Measurements from ENCODE around the gene CBARP. TPM values are rescaled to one million over a fixed set of nuclear protein-coding genes. Genes with fewer than 3 reads are reported as not detected.

CBARP gene
- total and polyA plus RNA-seq, 9 of the 15 experiments (the other 6 are each of a cell fraction or from before 2014, with no cell fraction given) = 0.03 to 8.9 (median 1.2) TPM; not detected in 1

DNA sequence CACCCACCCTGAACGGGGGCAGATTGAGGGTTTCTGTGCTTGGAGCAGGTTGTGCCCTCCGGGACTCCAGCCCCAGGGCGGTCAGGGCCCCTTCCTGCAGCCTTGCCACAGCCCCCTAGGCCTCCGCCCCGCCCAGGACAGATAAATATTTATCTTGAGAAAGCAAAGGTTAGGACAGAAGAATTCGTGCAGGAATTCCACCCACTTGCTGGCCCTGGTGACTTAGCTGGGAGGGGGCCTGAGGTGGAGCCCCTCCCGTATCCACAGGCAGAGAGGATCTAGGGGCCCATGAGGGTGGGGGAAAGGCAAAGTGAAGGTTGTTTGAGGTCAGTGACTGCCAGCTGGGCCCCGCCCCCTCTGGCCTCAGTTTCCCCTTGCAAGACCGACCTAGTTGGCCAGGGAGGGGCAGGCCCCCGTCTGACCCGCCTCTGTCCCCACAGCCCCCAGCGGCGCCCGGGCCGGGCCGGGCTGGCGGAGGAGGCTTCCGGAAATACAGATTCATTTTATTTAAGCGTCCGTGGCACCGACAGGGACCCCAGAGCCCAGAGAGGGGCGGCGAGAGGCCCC is 15.8 kb upstream of the CBARP start (continued):
- TF ChIP-seq ZNF311 (CRISPR knock-in tag; IDR thresholded peaks at IDR 0.05) (no peak), TEAD1 (CRISPR knock-in tag; IDR thresholded peaks at IDR 0.05) (0 out of 4 replicates have a peak, but pooled peaks of 1 of the 2 experiments have one; percentile 19), RCOR1 (IDR thresholded peaks at IDR 0.05; ENCODE audit: borderline replicate concordance in 1 of 2, low read depth in 2 of 2, low read length in 2 of 2) (0 out of 4 replicates have a peak, but pooled peaks of 1 of the 2 experiments have one; percentile 19), HNRNPLL (IDR thresholded peaks at IDR 0.05; ENCODE audit: low read depth, low read length, poor library complexity, severe bottlenecking) (peak; percentile 28), PTBP1 (IDR thresholded peaks at IDR 0.05; ENCODE audit: low read depth, low read length) (no peak), ZNF584 (CRISPR knock-in tag; IDR thresholded peaks at IDR 0.05; ENCODE audit: low read depth) (0 out of 2 replicates have a peak, but pooled peaks have one; percentile 14), C11orf30 (IDR thresholded peaks at IDR 0.05; ENCODE audit: low read depth) (no peak), TCFL5 (CRISPR knock-in tag; conservative IDR thresholded peaks at IDR 0.05) (no peak), ARID1B (IDR thresholded peaks at IDR 0.05) (peak; percentile 47; the same call in 1 of the 2 replicates), MTA3 (IDR thresholded peaks at IDR 0.05; ENCODE audit: borderline replicate concordance) (0 out of 2 replicates have a peak, but pooled peaks have one; percentile 37), BCOR (IDR thresholded peaks at IDR 0.05) (peak; percentile 67), MAZ (CRISPR knock-in tag; conservative IDR thresholded peaks at IDR 0.05 in 1 of 2, IDR thresholded peaks at IDR 0.05 in 1 of 2) (peak in 1 of 2 experiments; percentile 65; a peak in 3 of 4 replicates)
- TF ChIP-seq, protein P1, sequence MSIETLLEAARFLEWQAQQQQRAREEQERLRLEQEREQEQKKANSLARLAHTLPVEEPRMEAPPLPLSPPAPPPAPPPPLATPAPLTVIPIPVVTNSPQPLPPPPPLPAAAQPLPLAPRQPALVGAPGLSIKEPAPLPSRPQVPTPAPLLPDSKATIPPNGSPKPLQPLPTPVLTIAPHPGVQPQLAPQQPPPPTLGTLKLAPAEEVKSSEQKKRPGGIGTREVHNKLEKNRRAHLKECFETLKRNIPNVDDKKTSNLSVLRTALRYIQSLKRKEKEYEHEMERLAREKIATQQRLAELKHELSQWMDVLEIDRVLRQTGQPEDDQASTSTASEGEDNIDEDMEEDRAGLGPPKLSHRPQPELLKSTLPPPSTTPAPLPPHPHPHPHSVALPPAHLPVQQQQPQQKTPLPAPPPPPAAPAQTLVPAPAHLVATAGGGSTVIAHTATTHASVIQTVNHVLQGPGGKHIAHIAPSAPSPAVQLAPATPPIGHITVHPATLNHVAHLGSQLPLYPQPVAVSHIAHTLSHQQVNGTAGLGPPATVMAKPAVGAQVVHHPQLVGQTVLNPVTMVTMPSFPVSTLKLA (conservative IDR thresholded peaks at IDR 0.05) = peak in 1 of 2 experiments; percentile 27; a peak in 1 of 4 replicates
- TF ChIP-seq, protein P2, sequence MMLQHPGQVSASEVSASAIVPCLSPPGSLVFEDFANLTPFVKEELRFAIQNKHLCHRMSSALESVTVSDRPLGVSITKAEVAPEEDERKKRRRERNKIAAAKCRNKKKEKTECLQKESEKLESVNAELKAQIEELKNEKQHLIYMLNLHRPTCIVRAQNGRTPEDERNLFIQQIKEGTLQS (IDR thresholded peaks at IDR 0.05) = peak; percentile 6; the same call in 1 of the 2 replicates
- TF ChIP-seq, protein P2 (CRISPR knock-in tag; conservative IDR thresholded peaks at IDR 0.05) = no peak
- TF ChIP-seq, protein P3, sequence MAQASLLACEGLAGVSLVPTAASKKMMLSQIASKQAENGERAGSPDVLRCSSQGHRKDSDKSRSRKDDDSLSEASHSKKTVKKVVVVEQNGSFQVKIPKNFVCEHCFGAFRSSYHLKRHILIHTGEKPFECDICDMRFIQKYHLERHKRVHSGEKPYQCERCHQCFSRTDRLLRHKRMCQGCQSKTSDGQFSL (CRISPR knock-in tag; IDR thresholded peaks at IDR 0.05) = peak; percentile 48; the same call in 1 of the 2 replicates
- TF ChIP-seq, protein P3 (tag; IDR thresholded peaks at IDR 0.05) = no peak
- TF ChIP-seq, protein P4, sequence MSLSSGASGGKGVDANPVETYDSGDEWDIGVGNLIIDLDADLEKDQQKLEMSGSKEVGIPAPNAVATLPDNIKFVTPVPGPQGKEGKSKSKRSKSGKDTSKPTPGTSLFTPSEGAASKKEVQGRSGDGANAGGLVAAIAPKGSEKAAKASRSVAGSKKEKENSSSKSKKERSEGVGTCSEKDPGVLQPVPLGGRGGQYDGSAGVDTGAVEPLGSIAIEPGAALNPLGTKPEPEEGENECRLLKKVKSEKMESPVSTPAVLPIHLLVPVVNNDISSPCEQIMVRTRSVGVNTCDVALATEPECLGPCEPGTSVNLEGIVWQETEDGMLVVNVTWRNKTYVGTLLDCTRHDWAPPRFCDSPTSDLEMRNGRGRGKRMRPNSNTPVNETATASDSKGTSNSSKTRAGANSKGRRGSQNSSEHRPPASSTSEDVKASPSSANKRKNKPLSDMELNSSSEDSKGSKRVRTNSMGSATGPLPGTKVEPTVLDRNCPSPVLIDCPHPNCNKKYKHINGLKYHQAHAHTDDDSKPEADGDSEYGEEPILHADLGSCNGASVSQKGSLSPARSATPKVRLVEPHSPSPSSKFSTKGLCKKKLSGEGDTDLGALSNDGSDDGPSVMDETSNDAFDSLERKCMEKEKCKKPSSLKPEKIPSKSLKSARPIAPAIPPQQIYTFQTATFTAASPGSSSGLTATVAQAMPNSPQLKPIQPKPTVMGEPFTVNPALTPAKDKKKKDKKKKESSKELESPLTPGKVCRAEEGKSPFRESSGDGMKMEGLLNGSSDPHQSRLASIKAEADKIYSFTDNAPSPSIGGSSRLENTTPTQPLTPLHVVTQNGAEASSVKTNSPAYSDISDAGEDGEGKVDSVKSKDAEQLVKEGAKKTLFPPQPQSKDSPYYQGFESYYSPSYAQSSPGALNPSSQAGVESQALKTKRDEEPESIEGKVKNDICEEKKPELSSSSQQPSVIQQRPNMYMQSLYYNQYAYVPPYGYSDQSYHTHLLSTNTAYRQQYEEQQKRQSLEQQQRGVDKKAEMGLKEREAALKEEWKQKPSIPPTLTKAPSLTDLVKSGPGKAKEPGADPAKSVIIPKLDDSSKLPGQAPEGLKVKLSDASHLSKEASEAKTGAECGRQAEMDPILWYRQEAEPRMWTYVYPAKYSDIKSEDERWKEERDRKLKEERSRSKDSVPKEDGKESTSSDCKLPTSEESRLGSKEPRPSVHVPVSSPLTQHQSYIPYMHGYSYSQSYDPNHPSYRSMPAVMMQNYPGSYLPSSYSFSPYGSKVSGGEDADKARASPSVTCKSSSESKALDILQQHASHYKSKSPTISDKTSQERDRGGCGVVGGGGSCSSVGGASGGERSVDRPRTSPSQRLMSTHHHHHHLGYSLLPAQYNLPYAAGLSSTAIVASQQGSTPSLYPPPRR (CRISPR knock-in tag; IDR thresholded peaks at IDR 0.05; ENCODE audit: borderline replicate concordance) = no peak

Measured in K562 (cell line).